Vagina (tissue), 2 donors: ENCODE measurements around the gene XPC. TPM values are rescaled to one million over a fixed set of nuclear protein-coding genes. Genes with fewer than 3 reads are reported as not detected.

ENCODE experiments used
- DNase-seq, 2 donors: peaks; one replicate each; pipeline ENCODE4 v3.0.0-alpha.2; 2017; ENCODE audit errors: extremely low spot score in 2 of 2
- H3K27ac ChIP-seq: fragments of 200-600 bp; sonication (generic); one replicate; pipeline ENCODE4 v1.5.1; 2019
- H3K27me3 ChIP-seq: fragments of 200-600 bp; sonication (generic); one replicate; pipeline ENCODE4 v1.5.1; 2019
- H3K36me3 ChIP-seq, 2 donors: fragments of 200-600 bp; sonication (generic); one replicate each; pipeline ENCODE4 v1.5.1; 2017 to 2019
- H3K4me1 ChIP-seq: fragments of 200-600 bp; sonication (generic); one replicate; pipeline ENCODE4 v1.5.1; 2019
- H3K4me3 ChIP-seq, 2 donors: fragments of 200-600 bp; sonication (generic); 1 replicate in 1 of 2; 2 replicates in 1 of 2; pipeline ENCODE4 v1.5.1; 2016 to 2019
- H3K9me3 ChIP-seq: fragments of 200-600 bp; sonication (generic); one replicate; pipeline ENCODE4 v1.5.1; 2019
- POLR2A ChIP-seq, 2 donors: fragments of 450-650 bp; IDR thresholded peaks; one replicate each; pipeline ENCODE4 v1.6.1; 2017; ENCODE audit warnings: antibody characterized with exemption in 2 of 2, mild to moderate bottlenecking in 2 of 2, moderate library complexity in 2 of 2
- POLR2AphosphoS5 ChIP-seq, 2 donors: sonication (generic); formaldehyde crosslinking; IDR thresholded peaks; one replicate each; pipeline ENCODE4 v1.9.0; 2017; ENCODE audit warnings: antibody characterized with exemption in 2 of 2, mild to moderate bottlenecking in 2 of 2, low read depth in 1 of 2; ENCODE audit not compliant: insufficient read depth in 1 of 2
- intact Hi-C: fragments of 100-400 bp; cut with DNase I; formaldehyde crosslinking; loops from one replicate; pipeline ENCODE4 v1.15.1; 2023
- total RNA-seq: library from RNA; depleted of rRNA; stranded (reverse); fragments of >200 nt; gene quantifications from one replicate; pipeline ENCODE4 v1.2.3, GENCODE V29; 2016
- TF ChIP-seq, protein P1 (sequence below), 3 experiments: fragments of 450-650 bp in 2 of 3; fragments of 200-600 bp in 1 of 3; sonication (generic) in 1 of 3; IDR thresholded peaks; one replicate each; pipeline ENCODE4 v1.5.1; 2017 to 2019; ENCODE audit warnings: antibody characterized with exemption in 3 of 3, mild to moderate bottlenecking in 2 of 3, moderate library complexity in 2 of 3

Gene XPC
- total RNA-seq, 1 donor from 2014 or later, result 33.6 TPM

GRCh38 chr3:14216257-14217048 is 38.1 kb upstream of the XPC start:
- H3K27me3 ChIP-seq, result no peaks in the 10 kb centered on the region
- peak overlapping the region in 1 of 2 donors; percentile 43 for H3K4me3 ChIP-seq
- peak in 1 of 2 donors; percentile 49 for DNase-seq
- H3K36me3 ChIP-seq, result no peaks in the 10 kb centered on the region
- no peaks in the 10 kb centered on the region for H3K4me1 ChIP-seq
- H3K9me3 ChIP-seq, result no peaks in the 10 kb centered on the region
- TF ChIP-seq POLR2AphosphoS5 (IDR thresholded peaks at IDR 0.05; ENCODE audit: insufficient read depth in 1 of 2, low read depth in 1 of 2) (no peak), POLR2A (IDR thresholded peaks at IDR 0.05) (no peak)
- TF ChIP-seq, protein P1, sequence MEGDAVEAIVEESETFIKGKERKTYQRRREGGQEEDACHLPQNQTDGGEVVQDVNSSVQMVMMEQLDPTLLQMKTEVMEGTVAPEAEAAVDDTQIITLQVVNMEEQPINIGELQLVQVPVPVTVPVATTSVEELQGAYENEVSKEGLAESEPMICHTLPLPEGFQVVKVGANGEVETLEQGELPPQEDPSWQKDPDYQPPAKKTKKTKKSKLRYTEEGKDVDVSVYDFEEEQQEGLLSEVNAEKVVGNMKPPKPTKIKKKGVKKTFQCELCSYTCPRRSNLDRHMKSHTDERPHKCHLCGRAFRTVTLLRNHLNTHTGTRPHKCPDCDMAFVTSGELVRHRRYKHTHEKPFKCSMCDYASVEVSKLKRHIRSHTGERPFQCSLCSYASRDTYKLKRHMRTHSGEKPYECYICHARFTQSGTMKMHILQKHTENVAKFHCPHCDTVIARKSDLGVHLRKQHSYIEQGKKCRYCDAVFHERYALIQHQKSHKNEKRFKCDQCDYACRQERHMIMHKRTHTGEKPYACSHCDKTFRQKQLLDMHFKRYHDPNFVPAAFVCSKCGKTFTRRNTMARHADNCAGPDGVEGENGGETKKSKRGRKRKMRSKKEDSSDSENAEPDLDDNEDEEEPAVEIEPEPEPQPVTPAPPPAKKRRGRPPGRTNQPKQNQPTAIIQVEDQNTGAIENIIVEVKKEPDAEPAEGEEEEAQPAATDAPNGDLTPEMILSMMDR (IDR thresholded peaks at IDR 0.05), result no peak
- peak overlapping the region; percentile 66 for H3K27ac ChIP-seq
- intact Hi-C loops, result no loop called here

DNA sequence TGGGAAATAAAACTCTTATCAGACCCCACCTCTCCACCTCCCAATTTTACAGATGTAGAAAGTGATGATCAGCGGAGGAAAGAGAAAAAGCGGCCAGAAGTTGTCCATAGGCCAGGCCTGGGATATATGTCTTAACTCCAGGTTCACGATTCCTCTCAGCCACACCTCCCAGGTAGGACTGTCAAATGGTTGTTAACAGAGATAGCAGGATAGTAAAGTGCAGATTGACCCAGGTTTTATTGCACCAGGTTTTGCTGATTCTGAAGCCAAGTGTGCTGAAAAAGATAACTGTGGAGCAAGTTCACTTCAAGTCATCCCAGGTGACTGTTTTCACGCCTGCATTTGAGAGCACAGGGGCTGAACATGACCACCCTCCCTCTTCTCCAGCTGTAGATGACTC is 36.4 kb upstream of the XPC start:
- Histone ChIP-seq H3K27me3 (no peaks in the 10 kb centered on the region), H3K36me3 (no peaks in the 10 kb centered on the region), H3K4me3 (no peak overlapping the region), H3K4me1 (no peaks in the 10 kb centered on the region), H3K9me3 (no peaks in the 10 kb centered on the region), H3K27ac (no peak overlapping the region)
- TF ChIP-seq POLR2A (IDR thresholded peaks at IDR 0.05) (no peak), POLR2AphosphoS5 (IDR thresholded peaks at IDR 0.05; ENCODE audit: insufficient read depth in 1 of 2, low read depth in 1 of 2) (no peak)
- TF ChIP-seq, protein P1 (IDR thresholded peaks at IDR 0.05), result no peak
- peak in 1 of 2 donors; percentile 34 for DNase-seq
- intact Hi-C loops, result no loop called here

GRCh38 chr3:14213066-14213774 is 34.8 kb upstream of the XPC start:
- H3K27ac ChIP-seq, result no peak overlapping the region
- intact Hi-C loops, result no loop called here
- no peaks in the 10 kb centered on the region for H3K9me3 ChIP-seq
- no peaks in the 10 kb centered on the region for H3K36me3 ChIP-seq
- no peaks in the 10 kb centered on the region for H3K4me1 ChIP-seq
- peak in 1 of 2 donors; percentile 52 for DNase-seq
- H3K4me3 ChIP-seq, result no peak overlapping the region
- H3K27me3 ChIP-seq, result no peaks in the 10 kb centered on the region
- no peak for TF ChIP-seq POLR2A (IDR thresholded peaks at IDR 0.05)
- TF ChIP-seq POLR2AphosphoS5 (IDR thresholded peaks at IDR 0.05; ENCODE audit: insufficient read depth in 1 of 2, low read depth in 1 of 2), result no peak
- TF ChIP-seq, protein P1 (IDR thresholded peaks at IDR 0.05), result no peak

DNA sequence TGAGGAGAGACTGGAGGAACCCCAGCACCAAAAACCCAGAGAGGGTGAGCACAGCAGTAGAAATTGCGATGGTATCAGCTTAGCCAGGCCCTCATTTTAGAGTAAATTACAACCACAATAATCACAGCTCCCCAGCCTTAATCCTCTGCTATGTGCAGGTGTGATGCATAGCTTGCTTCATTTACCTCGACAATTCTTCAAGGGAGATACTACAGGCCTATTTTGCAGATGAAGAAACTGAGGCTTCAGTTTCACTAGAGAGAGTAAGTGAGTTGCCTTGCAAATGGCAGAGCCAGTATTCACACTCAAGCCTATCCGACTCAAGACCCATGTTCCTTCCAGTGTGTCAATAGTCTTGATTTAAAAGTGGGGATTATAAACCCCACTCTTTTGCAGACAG is 33.6 kb upstream of the XPC start:
- TF ChIP-seq POLR2AphosphoS5 (IDR thresholded peaks at IDR 0.05; ENCODE audit: insufficient read depth in 1 of 2, low read depth in 1 of 2) (no peak), POLR2A (IDR thresholded peaks at IDR 0.05) (no peak)
- TF ChIP-seq, protein P1 (IDR thresholded peaks at IDR 0.05), result no peak
- no peaks in the 10 kb centered on the region for H3K36me3 ChIP-seq
- no peaks in the 10 kb centered on the region for H3K4me1 ChIP-seq
- no peaks in the 10 kb centered on the region for H3K27me3 ChIP-seq
- no peak for DNase-seq
- H3K27ac ChIP-seq, result no peak overlapping the region
- no peaks in the 10 kb centered on the region for H3K9me3 ChIP-seq
- no peak overlapping the region for H3K4me3 ChIP-seq
- intact Hi-C loops, result no loop called here

DNA sequence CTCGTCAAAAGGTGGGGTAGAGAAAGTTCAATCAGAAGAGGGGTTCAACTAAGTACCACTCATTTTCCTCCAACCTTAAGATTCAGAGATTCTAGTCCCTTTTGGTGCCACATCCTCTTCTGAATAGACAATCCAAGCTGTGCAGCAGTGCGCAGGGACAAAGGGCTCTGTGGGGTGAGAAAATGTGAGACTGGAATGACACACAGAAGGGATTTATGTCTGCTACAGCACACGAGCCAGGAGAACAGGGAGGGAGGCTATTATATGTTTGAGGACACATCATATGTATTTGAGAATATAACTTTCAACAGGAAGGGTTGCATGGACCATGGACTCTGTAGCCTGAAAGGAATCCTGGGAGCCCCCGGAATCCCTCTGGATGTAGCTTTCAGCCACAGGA is 33.2 kb upstream of the XPC start:
- intact Hi-C loops, result no loop called here
- H3K27ac ChIP-seq, result no peak overlapping the region
- TF ChIP-seq, protein P1 (IDR thresholded peaks at IDR 0.05), result no peak
- TF ChIP-seq POLR2A (IDR thresholded peaks at IDR 0.05), result no peak
- no peak for TF ChIP-seq POLR2AphosphoS5 (IDR thresholded peaks at IDR 0.05; ENCODE audit: insufficient read depth in 1 of 2, low read depth in 1 of 2)

More for the DNA sequence above, 33.2 kb upstream of the XPC start:
- Histone ChIP-seq H3K4me1 (no peaks in the 10 kb centered on the region), H3K27me3 (no peaks in the 10 kb centered on the region), H3K9me3 (no peaks in the 10 kb centered on the region), H3K36me3 (no peaks in the 10 kb centered on the region), H3K4me3 (no peak overlapping the region)
- peak in 1 of 2 donors; percentile 25 for DNase-seq
